ENCODE data around the gene TMEM63C. TPM values are rescaled to one million over a fixed set of nuclear protein-coding genes. Genes with fewer than 3 reads are reported as not detected.

TMEM63C gene
- total RNA-seq, 4 donors from 2014 or later: 11.4 to 37.6 (median 18.9) TPM

- 88 to 91% methylated on average over 8 of the region's 8 CpGs for WGBS, 2 donors
- H3K4me3 ChIP-seq (ENCODE audit: low read depth, poor library complexity, severe bottlenecking): no peak overlapping the region
- intact Hi-C loops (cut with DNase I; ENCODE audit: low total_unique reads): no loop called here
- DNase-seq (ENCODE audit: low spot score in 2 of 2): no peak
- TF ChIP-seq POLR2A (IDR thresholded peaks at IDR 0.05): no peak
- TF ChIP-seq, protein P1, sequence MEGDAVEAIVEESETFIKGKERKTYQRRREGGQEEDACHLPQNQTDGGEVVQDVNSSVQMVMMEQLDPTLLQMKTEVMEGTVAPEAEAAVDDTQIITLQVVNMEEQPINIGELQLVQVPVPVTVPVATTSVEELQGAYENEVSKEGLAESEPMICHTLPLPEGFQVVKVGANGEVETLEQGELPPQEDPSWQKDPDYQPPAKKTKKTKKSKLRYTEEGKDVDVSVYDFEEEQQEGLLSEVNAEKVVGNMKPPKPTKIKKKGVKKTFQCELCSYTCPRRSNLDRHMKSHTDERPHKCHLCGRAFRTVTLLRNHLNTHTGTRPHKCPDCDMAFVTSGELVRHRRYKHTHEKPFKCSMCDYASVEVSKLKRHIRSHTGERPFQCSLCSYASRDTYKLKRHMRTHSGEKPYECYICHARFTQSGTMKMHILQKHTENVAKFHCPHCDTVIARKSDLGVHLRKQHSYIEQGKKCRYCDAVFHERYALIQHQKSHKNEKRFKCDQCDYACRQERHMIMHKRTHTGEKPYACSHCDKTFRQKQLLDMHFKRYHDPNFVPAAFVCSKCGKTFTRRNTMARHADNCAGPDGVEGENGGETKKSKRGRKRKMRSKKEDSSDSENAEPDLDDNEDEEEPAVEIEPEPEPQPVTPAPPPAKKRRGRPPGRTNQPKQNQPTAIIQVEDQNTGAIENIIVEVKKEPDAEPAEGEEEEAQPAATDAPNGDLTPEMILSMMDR (IDR thresholded peaks at IDR 0.05): no peak
Observed at GRCh38 chr14:77256694-77257093, 75.1 kb downstream of the TMEM63C start.

GRCh38 chr14:77257700-77258099 is 76.1 kb downstream of the TMEM63C start:
- intact Hi-C loops (cut with DNase I; ENCODE audit: low total_unique reads): no loop called here
- no peak for DNase-seq (ENCODE audit: low spot score in 2 of 2)
- H3K4me3 ChIP-seq (ENCODE audit: low read depth, poor library complexity, severe bottlenecking): no peak overlapping the region
- 83 to 90% methylated on average over 10 of the region's 10 CpGs for WGBS, 2 donors
- TF ChIP-seq POLR2A (IDR thresholded peaks at IDR 0.05): no peak
- TF ChIP-seq, protein P1 (IDR thresholded peaks at IDR 0.05): no peak

- no peak for TF ChIP-seq POLR2A (IDR thresholded peaks at IDR 0.05)
- TF ChIP-seq, protein P1 (IDR thresholded peaks at IDR 0.05): no peak
- no peak for DNase-seq (ENCODE audit: low spot score in 2 of 2)
- WGBS, 2 donors: 89 to 91% methylated on average over 5 of the region's 5 CpGs
- intact Hi-C loops (cut with DNase I; ENCODE audit: low total_unique reads): no loop called here
- no peak overlapping the region for H3K4me3 ChIP-seq (ENCODE audit: low read depth, poor library complexity, severe bottlenecking)
Observed at GRCh38 chr14:77258566-77258965, 77.0 kb downstream of the TMEM63C start.

DNA sequence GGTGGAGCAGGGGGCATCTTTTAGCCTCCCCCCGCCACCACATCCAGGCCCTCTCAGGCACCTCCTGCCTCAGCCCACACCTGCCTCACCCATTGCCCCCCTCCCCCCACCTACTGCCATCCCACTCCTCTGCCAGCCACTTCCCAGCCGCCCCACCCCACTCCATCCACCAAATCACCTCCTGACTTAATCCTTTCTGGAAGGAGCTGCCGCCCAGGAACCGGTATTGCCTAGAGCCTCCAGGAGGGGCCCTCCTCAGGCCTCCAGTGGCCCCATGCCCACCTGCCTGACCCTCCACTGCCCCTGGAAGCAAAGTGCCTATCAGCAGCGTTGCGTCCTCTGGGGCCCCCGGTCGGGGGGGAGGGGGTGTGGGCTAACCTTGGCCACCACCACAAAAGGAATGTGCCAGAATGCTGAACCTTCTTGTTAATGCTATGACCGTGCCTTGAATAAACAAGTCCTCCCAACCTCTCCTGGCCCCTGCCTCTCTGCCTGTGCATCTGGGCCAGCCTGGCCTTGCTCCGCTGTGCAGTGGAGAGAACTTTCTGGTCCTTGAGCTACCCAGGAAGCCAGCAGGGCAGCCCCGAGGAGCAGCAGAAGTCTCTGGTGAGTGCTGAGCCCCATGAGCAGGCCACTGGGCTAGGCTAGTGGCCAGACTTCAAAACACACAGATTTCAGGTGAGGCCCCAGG is 77.6 kb downstream of the TMEM63C start:
- intact Hi-C loops (cut with DNase I; ENCODE audit: low total_unique reads): no loop called here
- 72 to 73% methylated on average over 11 of the region's 11 CpGs for WGBS, 2 donors
- TF ChIP-seq, protein P1 (IDR thresholded peaks at IDR 0.05): no peak
- no peak for TF ChIP-seq POLR2A (IDR thresholded peaks at IDR 0.05)
- no peak overlapping the region for H3K4me3 ChIP-seq (ENCODE audit: low read depth, poor library complexity, severe bottlenecking)
- no peak for DNase-seq (ENCODE audit: low spot score in 2 of 2)

GRCh38 chr14:77260199-77260598 is 78.6 kb downstream of the TMEM63C start:
- DNase-seq (ENCODE audit: low spot score in 2 of 2): no peak
- WGBS, 2 donors: 82 to 91% methylated on average over 11 of the region's 11 CpGs
- intact Hi-C loops (cut with DNase I; ENCODE audit: low total_unique reads): no loop called here
- no peak for TF ChIP-seq POLR2A (IDR thresholded peaks at IDR 0.05)
- TF ChIP-seq, protein P1 (IDR thresholded peaks at IDR 0.05): no peak
- H3K4me3 ChIP-seq (ENCODE audit: low read depth, poor library complexity, severe bottlenecking): no peak overlapping the region

- TF ChIP-seq, protein P1 (IDR thresholded peaks at IDR 0.05): no peak
- TF ChIP-seq POLR2A (IDR thresholded peaks at IDR 0.05): no peak
- 59 to 63% methylated on average over 9 to 10 of the region's 10 CpGs for WGBS, 2 donors
- DNase-seq (ENCODE audit: low spot score in 2 of 2): no peak
- intact Hi-C loops (cut with DNase I; ENCODE audit: low total_unique reads): no loop called here
- H3K4me3 ChIP-seq (ENCODE audit: low read depth, poor library complexity, severe bottlenecking): no peak overlapping the region
Observed at GRCh38 chr14:77260631-77261030, 79.0 kb downstream of the TMEM63C start.
